Upper lobe of left lung (tissue), 6 donors: ENCODE results near the gene IFNL2. TPM values are rescaled to one million over a fixed set of nuclear protein-coding genes. Genes with fewer than 3 reads are reported as not detected.

Experiments used
- ATAC-seq, 2 donors: fragments of 200-7000 bp; cut with Tn5 transposase; one replicate each; pipeline ENCODE4 v1.9.1; 2022; ENCODE audit warnings: mild to moderate bottlenecking in 2 of 2, moderate library complexity in 2 of 2; ENCODE audit not compliant: low FRiP score in 2 of 2
- DNase-seq, 2 donors: peaks; one replicate each; pipeline ENCODE4 v3.0.0-alpha.2; 2019 to 2020
- H3K27ac ChIP-seq, 4 donors: fragments of 200-600 bp; sonication (generic); one replicate each; pipeline ENCODE4 v1.5.1; 2016 to 2019
- H3K27me3 ChIP-seq, 4 donors: fragments of 200-600 bp; sonication (generic); one replicate each; pipeline ENCODE4 v1.5.1; 2017 to 2019
- H3K36me3 ChIP-seq, 4 donors: fragments of 200-600 bp; sonication (generic); one replicate each; pipeline ENCODE4 v1.5.1; 2016 to 2019
- H3K4me1 ChIP-seq, 4 donors: fragments of 200-600 bp; sonication (generic); one replicate each; pipeline ENCODE4 v1.5.1; 2018 to 2019
- H3K4me3 ChIP-seq, 4 donors: fragments of 200-600 bp; sonication (generic); one replicate each; pipeline ENCODE4 v1.5.1; 2017 to 2019; ENCODE audit warnings: mild to moderate bottlenecking in 2 of 4, moderate library complexity in 1 of 4
- H3K9me3 ChIP-seq, 4 donors: fragments of 200-600 bp; sonication (generic); one replicate each; pipeline ENCODE4 v1.5.1; 2018 to 2019
- EP300 ChIP-seq, 4 donors: sonication (generic); formaldehyde crosslinking; IDR thresholded peaks; one replicate each; pipeline ENCODE4 v1.5.1; 2017; ENCODE audit warnings: antibody characterized with exemption in 4 of 4, control low read depth in 2 of 4
- POLR2A ChIP-seq, 4 donors: fragments of 450-650 bp; IDR thresholded peaks; one replicate each; pipeline ENCODE4 v1.5.1; 2016 to 2017; ENCODE audit warnings: antibody characterized with exemption in 4 of 4, mild to moderate bottlenecking in 2 of 4
- POLR2AphosphoS5 ChIP-seq, 2 donors: sonication (generic); formaldehyde crosslinking; IDR thresholded peaks; one replicate each; pipeline ENCODE4 v1.5.1; 2017; ENCODE audit warnings: antibody characterized with exemption in 2 of 2
- WGBS, 2 donors: methylation state at CpG; one replicate each; pipeline ENCODE4 v1.1.5; 2017 to 2018; 5-methylcytosine and 5-hydroxymethylcytosine counted together
- total RNA-seq, 6 donors: library from RNA; depleted of rRNA in 4 of 6; stranded (reverse); fragments of >200 nt in 4 of 6; gene quantifications; one replicate each; pipeline versions ENCODE4 v1.1.0 to v1.2.1, GENCODE V29; 2016 to 2021
- TF ChIP-seq, protein P1 (sequence below), 6 experiments: fragments of 450-650 bp in 4 of 6; fragments of 200-600 bp in 2 of 6; sonication (generic) in 2 of 6; IDR thresholded peaks; one replicate each; pipeline ENCODE4 v1.5.1; 2016 to 2019; ENCODE audit warnings: antibody characterized with exemption in 6 of 6
- donor health status: DM: no; HTN: no; CAD: no; lungs with moderate emphysema.
- donor health status: DM: no; HTN: yes; CAD: no; lungs with severe emphysema.

Gene IFNL2
- total RNA-seq, 6 donors from 2014 or later, result not detected

DNA sequence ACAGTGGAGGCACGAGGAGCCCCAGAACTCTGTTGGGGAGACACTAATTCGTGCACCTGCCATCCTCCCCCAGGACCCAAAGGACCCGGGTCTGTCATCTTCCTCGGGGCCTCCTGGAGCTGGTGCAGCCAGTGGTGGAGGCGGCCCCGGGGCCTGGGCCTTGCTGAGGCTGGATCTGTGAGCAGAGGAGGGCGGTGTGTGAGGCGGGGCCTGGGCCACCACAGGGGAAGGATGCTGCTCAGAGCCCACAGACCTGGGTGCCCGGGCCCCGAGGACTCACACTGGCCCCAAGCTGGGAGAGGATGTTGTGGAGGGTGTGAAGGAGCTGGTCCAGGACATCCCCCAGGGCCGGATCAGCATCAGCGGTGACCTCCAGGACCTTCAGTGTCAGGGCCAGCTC, 31.7 kb upstream of the IFNL2 start:
- Histone ChIP-seq H3K9me3 (no peaks in the 10 kb centered on the region), H3K4me1 (peaks cover 0 to 8% (median 7%) of the 10 kb centered on the region in 4 donors), H3K36me3 (no peaks in the 10 kb centered on the region), H3K27me3 (no peaks in the 10 kb centered on the region), H3K4me3 (no peak overlapping the region), H3K27ac (no peak overlapping the region)
- DNase-seq (peak in 1 of 2 donors; percentile 73), ATAC-seq (peak in 1 of 2 donors; percentile 46)
- TF ChIP-seq POLR2AphosphoS5 (IDR thresholded peaks at IDR 0.05), result no peak
- no peak for TF ChIP-seq POLR2A (IDR thresholded peaks at IDR 0.05)
- TF ChIP-seq EP300 (IDR thresholded peaks at IDR 0.05), result no peak
- TF ChIP-seq, protein P1, sequence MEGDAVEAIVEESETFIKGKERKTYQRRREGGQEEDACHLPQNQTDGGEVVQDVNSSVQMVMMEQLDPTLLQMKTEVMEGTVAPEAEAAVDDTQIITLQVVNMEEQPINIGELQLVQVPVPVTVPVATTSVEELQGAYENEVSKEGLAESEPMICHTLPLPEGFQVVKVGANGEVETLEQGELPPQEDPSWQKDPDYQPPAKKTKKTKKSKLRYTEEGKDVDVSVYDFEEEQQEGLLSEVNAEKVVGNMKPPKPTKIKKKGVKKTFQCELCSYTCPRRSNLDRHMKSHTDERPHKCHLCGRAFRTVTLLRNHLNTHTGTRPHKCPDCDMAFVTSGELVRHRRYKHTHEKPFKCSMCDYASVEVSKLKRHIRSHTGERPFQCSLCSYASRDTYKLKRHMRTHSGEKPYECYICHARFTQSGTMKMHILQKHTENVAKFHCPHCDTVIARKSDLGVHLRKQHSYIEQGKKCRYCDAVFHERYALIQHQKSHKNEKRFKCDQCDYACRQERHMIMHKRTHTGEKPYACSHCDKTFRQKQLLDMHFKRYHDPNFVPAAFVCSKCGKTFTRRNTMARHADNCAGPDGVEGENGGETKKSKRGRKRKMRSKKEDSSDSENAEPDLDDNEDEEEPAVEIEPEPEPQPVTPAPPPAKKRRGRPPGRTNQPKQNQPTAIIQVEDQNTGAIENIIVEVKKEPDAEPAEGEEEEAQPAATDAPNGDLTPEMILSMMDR (IDR thresholded peaks at IDR 0.05), result no peak
- WGBS, 2 donors, result 62 to 73% methylated on average over 7 to 12 of the region's 12 CpGs

DNA sequence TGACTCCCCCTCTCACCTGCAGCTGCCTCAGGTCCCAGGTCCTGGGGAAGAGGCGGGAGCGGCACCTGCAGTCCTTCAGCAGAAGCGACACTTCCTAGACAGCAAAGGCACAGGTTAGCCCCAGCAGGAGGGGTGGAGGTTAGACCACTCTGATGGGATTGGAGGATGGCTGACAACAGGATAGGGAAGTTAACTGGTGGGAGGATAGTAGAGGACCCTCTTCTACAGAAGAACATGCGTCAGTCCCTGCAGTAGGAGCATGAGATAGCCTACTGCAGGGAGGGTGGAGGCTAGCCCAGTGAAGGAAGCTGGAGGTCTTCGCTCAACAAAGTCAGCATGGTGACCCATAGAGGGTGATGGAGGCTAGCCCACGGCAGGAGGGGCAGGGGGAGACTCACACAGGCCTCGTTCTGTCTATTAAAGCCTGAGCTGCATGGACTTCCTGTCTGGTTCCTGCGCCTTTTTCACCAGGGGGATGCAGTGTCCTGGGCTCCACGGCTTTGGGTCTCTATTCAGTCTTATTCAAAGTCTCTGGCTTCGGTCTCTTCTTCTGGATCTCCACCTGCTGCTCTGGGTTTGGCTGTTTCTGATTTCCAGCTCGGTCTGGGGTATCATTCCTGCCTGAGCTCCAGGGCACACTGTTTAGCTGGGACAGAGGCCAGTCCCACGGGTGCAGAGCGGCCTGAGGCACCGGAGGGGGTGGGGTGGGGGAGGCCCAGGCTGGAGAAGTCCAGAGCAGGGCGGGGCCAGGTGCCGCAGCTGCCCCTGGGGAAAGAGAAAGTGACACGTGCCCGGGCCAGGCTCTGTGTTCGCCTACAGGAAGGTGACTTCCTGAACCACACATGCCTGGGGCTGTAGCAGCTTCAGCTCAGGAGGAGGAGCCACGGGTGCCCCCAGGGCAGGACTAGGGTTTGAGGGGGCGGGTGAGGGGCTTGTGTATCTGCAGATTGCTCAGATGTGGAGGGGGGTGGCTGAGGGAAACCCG, 30.7 kb upstream of the IFNL2 start:
- peak; percentile 62 to 85 for ATAC-seq
- WGBS, 2 donors, result 27 to 40% methylated on average over 19 to 20 of the region's 22 CpGs
- H3K4me1 ChIP-seq, result peaks cover 0 to 8% (median 7%) of the 10 kb centered on the region in 4 donors
- H3K9me3 ChIP-seq, result no peaks in the 10 kb centered on the region
- H3K27ac ChIP-seq, result peak overlapping the region in 1 of 4 donors; percentile 2
- DNase-seq, result peak; percentile 89 to 90
- TF ChIP-seq POLR2AphosphoS5 (IDR thresholded peaks at IDR 0.05) (no peak), POLR2A (IDR thresholded peaks at IDR 0.05) (no peak), EP300 (IDR thresholded peaks at IDR 0.05) (no peak)
- TF ChIP-seq, protein P1 (IDR thresholded peaks at IDR 0.05), result no peak
- no peaks in the 10 kb centered on the region for H3K36me3 ChIP-seq
- no peaks in the 10 kb centered on the region for H3K27me3 ChIP-seq
- peak overlapping the region in 1 of 4 donors; percentile 3 for H3K4me3 ChIP-seq

DNA sequence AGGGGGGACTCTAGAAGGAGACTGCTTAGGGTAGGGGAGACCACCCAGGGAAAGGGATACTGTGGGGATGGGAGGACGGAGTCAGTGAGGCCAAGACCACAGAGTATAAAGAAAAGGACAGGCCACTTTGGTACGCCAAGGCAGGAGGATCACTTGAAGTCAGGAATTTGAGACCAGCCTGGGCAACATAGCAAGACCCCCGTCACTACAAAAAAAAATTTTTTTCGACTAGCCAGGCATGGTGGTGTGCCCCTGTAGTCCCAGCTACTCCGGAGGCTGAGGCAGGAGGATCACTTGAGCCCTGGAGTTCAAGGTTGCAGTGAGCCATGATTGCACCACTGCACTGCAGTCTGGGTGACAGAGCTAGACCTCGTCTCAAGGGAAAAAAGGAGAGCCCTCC, 30.0 kb upstream of the IFNL2 start:
- H3K9me3 ChIP-seq, result no peaks in the 10 kb centered on the region
- peaks cover 0 to 8% (median 7%) of the 10 kb centered on the region in 4 donors for H3K4me1 ChIP-seq
- DNase-seq (no peak), ATAC-seq (no peak)
- 86 to 90% methylated on average over 5 to 6 of the region's 6 CpGs for WGBS, 2 donors
- H3K36me3 ChIP-seq, result no peaks in the 10 kb centered on the region
- H3K27me3 ChIP-seq, result no peaks in the 10 kb centered on the region
- no peak overlapping the region for H3K4me3 ChIP-seq
- TF ChIP-seq, protein P1 (IDR thresholded peaks at IDR 0.05), result no peak
- no peak for TF ChIP-seq EP300 (IDR thresholded peaks at IDR 0.05)
- no peak for TF ChIP-seq POLR2A (IDR thresholded peaks at IDR 0.05)
- TF ChIP-seq POLR2AphosphoS5 (IDR thresholded peaks at IDR 0.05), result no peak
- H3K27ac ChIP-seq, result peak overlapping the region in 1 of 4 donors; percentile 2

DNA sequence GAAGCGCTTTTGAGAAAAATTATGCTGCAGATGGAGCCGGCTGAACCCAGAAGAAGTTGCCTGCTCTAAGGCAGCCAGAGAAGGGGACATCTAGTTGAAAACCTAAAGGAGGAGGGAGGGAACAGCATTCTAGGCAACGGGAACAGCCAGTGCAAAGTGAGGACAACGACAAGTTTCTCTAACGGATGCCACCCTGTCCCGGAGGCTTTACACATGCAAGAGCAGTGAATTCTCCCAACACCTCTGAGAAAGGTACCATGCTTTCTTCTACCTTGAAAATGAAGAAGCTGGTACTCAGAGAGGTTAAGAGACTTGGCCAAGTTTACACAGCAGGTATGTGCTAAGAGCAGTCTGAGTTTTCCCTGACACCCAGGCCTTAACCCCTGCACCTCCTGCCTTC, 29.3 kb upstream of the IFNL2 start:
- Histone ChIP-seq H3K36me3 (no peaks in the 10 kb centered on the region), H3K4me1 (peaks cover 0 to 8% (median 7%) of the 10 kb centered on the region in 4 donors), H3K4me3 (no peak overlapping the region), H3K27ac (no peak overlapping the region), H3K9me3 (no peaks in the 10 kb centered on the region), H3K27me3 (no peaks in the 10 kb centered on the region)
- DNase-seq (no peak), ATAC-seq (no peak)
- no peak for TF ChIP-seq POLR2A (IDR thresholded peaks at IDR 0.05)
- TF ChIP-seq POLR2AphosphoS5 (IDR thresholded peaks at IDR 0.05), result no peak
- TF ChIP-seq EP300 (IDR thresholded peaks at IDR 0.05), result no peak
- TF ChIP-seq, protein P1 (IDR thresholded peaks at IDR 0.05), result no peak
- 74 to 85% methylated on average over 6 of the region's 6 CpGs for WGBS, 2 donors
